ENCODE results near the gene RIMS1.

Gene RIMS1

GRCh38 chr6:72382602-72383529 lies 496.5 kb downstream of the RIMS1 start:
- ChIA-PET CTCF (no interaction called here), POLR2A (ENCODE audit: low non-redundant PET) (no interaction called here)
- DNase-seq (ENCODE audit: low spot score): no peak
- no peak overlapping the region for H3K27ac ChIP-seq
- TF ChIP-seq CTCF (conservative IDR thresholded peaks at IDR 0.05; ENCODE audit: low read depth): no peak

- CTCF ChIA-PET: interaction anchor here (0.6 kb wide), 1 partner anchor 1813 kb away, joined by 3 read pairs; no protein-coding TSS in a partner anchor
- TF ChIP-seq CTCF (conservative IDR thresholded peaks at IDR 0.05; ENCODE audit: low read depth): no peak
- no peak for DNase-seq (ENCODE audit: low spot score)
- POLR2A ChIA-PET (ENCODE audit: low non-redundant PET): no interaction called here
- H3K27ac ChIP-seq: no peak overlapping the region
Observed at GRCh38 chr6:72386324-72386723, 500.0 kb downstream of the RIMS1 start.

- CTCF ChIA-PET: interaction anchor here (1.1 kb wide), 1 partner anchor 21 kb away, joined by 4 read pairs; no protein-coding TSS in a partner anchor
- DNase-seq (ENCODE audit: low spot score): no peak
- H3K27ac ChIP-seq: no peak overlapping the region
- POLR2A ChIA-PET (ENCODE audit: low non-redundant PET): no interaction called here
- TF ChIP-seq CTCF (conservative IDR thresholded peaks at IDR 0.05; ENCODE audit: low read depth): no peak
Observed at GRCh38 chr6:72389698-72390097, 503.3 kb downstream of the RIMS1 start.

GRCh38 chr6:72390548-72390947 lies 504.2 kb downstream of the RIMS1 start:
- CTCF ChIA-PET: no interaction called here
- no peak overlapping the region for H3K27ac ChIP-seq
- DNase-seq (ENCODE audit: low spot score): no peak
- POLR2A ChIA-PET (ENCODE audit: low non-redundant PET): no interaction called here
- no peak for TF ChIP-seq CTCF (conservative IDR thresholded peaks at IDR 0.05; ENCODE audit: low read depth)

- ChIA-PET CTCF (interaction anchor here (0.6 kb wide), 1 partner anchor 14 kb away, joined by 3 read pairs; no protein-coding TSS in a partner anchor), POLR2A (ENCODE audit: low non-redundant PET) (no interaction called here)
Observed at GRCh38 chr6:72401865-72402264, 515.5 kb downstream of the RIMS1 start.

GRCh38 chr6:72403413-72403812 lies 517.1 kb downstream of the RIMS1 start:
- no peak overlapping the region for H3K27ac ChIP-seq
- ChIA-PET CTCF (no interaction called here), POLR2A (ENCODE audit: low non-redundant PET) (no interaction called here)
- DNase-seq (ENCODE audit: low spot score): no peak
- no peak for TF ChIP-seq CTCF (conservative IDR thresholded peaks at IDR 0.05; ENCODE audit: low read depth)

More at GRCh38 chr6:72401865-72402264, 515.5 kb downstream of the RIMS1 start:
- H3K27ac ChIP-seq: no peak overlapping the region
- no peak for TF ChIP-seq CTCF (conservative IDR thresholded peaks at IDR 0.05; ENCODE audit: low read depth)
- DNase-seq (ENCODE audit: low spot score): no peak

Measured in RWPE1 (cell line).